HCT116 (cell line): ENCODE measurements around the gene CCL1. TPM values are rescaled to one million over a fixed set of nuclear protein-coding genes. Genes with fewer than 3 reads are reported as not detected.
A peak's percentile ranks its signal among the peaks of the same experiment; 100 is the strongest.

Source experiments
- ATAC-seq: fragments of 200-7000 bp; cut with Tn5 transposase; 2 replicates; pipeline ENCODE4 v1.9.1; 2020; ENCODE audit warnings: mild to moderate bottlenecking, moderate library complexity
- BruUV-seq: library from RNA; stranded (reverse); fragments of 400-500 nt; replicated peaks from 2 replicates; lab custom pipeline; 2021; lab: Mats Ljungman, UMichigan
- CTCF ChIA-PET: fragments of 300-600 bp; sonication (Branson Sonifier 250); formaldehyde crosslinking; loops from one replicate; lab custom pipeline; 2021; ENCODE audit warnings: antibody characterized with exemption; lab: Charles Lee
- POLR2A ChIA-PET: fragments of 300-600, 350-600 bp; sonication (Branson Sonifier 250); formaldehyde crosslinking; loops from one replicate; lab custom pipeline; 2021; ENCODE audit warnings: antibody characterized with exemption; lab: Charles Lee
- RAD21 ChIA-PET, 2 experiments: fragments of 300-600 bp; sonication (Branson Sonifier 250); formaldehyde crosslinking; loops; one replicate each; lab custom pipeline; 2023; ENCODE audit warnings: low total read pairs in 2 of 2; ENCODE audit not compliant: uncharacterized antibody in 2 of 2, unreplicated experiment in 2 of 2, low non-redundant PET in 1 of 2; lab: Charles Lee
- DNase-seq: peaks from one replicate; pipeline ENCODE4 v3.0.0-alpha.2; 2010; ENCODE audit warnings: low read depth, low spot score
- H2AFZ ChIP-seq: fragments of 200-600 bp; shearing (Covaris generic), sonication (generic); 2 replicates; pipeline ENCODE4 v1.6.1; 2017; ENCODE audit warnings: low read depth, mixed run types, mixed read lengths, antibody characterized with exemption, low read length; ENCODE audit not compliant: poor library complexity, severe bottlenecking
- H3K27ac ChIP-seq: 2 replicates; pipeline ENCODE4 v1.5.1; 2012; ENCODE audit warnings: low read depth, low read length
- H3K27me3 ChIP-seq: fragments of 200-600 bp; sonication (generic); 2 replicates; pipeline ENCODE4 v1.6.1; 2016; ENCODE audit warnings: mixed run types, low read length, mixed read lengths; ENCODE audit not compliant: insufficient read depth
- H3K36me3 ChIP-seq, 2 experiments: fragments of 200-500 bp in 1 of 2; fragments of 200-600 bp in 1 of 2; sonication (Bioruptor generic) in 1 of 2; sonication (generic) in 1 of 2; 2 replicates each; pipeline versions ENCODE4 v1.5.1 to v1.6.1; 2014 to 2016; ENCODE audit warnings: low read length in 2 of 2, inconsistent platforms in 1 of 2, mixed read lengths in 1 of 2, mixed run types in 1 of 2; ENCODE audit not compliant: insufficient read depth in 2 of 2, control insufficient read depth in 1 of 2
- H3K4me1 ChIP-seq, 2 experiments: fragments of 200-600 bp in 1 of 2; sonication (generic) in 1 of 2; 2 replicates each; pipeline versions ENCODE4 v1.5.1 to v1.6.1; 2012 to 2017; ENCODE audit warnings: low read length in 2 of 2, inconsistent platforms in 1 of 2, mild to moderate bottlenecking in 1 of 2, mixed read lengths in 1 of 2, mixed run types in 1 of 2, moderate library complexity in 1 of 2; ENCODE audit not compliant: insufficient read depth in 2 of 2, control insufficient read depth in 1 of 2
- H3K4me2 ChIP-seq: fragments of 200-600 bp; sonication (generic); 2 replicates; pipeline ENCODE4 v1.6.1; 2017; ENCODE audit warnings: mixed run types, low read length, mixed read lengths
- H3K4me3 ChIP-seq, 2 experiments: fragments of 200-600 bp in 1 of 2; sonication (generic) in 1 of 2; replicated peaks in 1 of 2; 2 replicates each; pipeline ENCODE4 v1.5.1; 2011 to 2016; ENCODE audit warnings: low read length in 2 of 2, control low read depth in 1 of 2, low read depth in 1 of 2, mild to moderate bottlenecking in 1 of 2, mixed read lengths in 1 of 2, mixed run types in 1 of 2
- H3K79me2 ChIP-seq: fragments of 200-600 bp; sonication (generic); 2 replicates; pipeline ENCODE4 v1.6.1; 2017; ENCODE audit warnings: mild to moderate bottlenecking, mixed run types, low read length, moderate library complexity, mixed read lengths; ENCODE audit not compliant: insufficient read depth
- H3K9ac ChIP-seq: fragments of 200-600 bp; sonication (generic); 2 replicates; pipeline ENCODE4 v1.6.1; 2016; ENCODE audit warnings: low read length, mixed read lengths
- H3K9me2 ChIP-seq: fragments of 200-600 bp; sonication (generic), shearing (Covaris generic); 2 replicates; pipeline ENCODE4 v1.6.1; 2017; ENCODE audit warnings: mixed run types, mild to moderate bottlenecking, moderate library complexity; ENCODE audit not compliant: insufficient read depth
- H3K9me3 ChIP-seq, 2 experiments: fragments of 200-500 bp in 1 of 2; fragments of 200-600 bp in 1 of 2; sonication (Bioruptor generic) in 1 of 2; sonication (generic) in 1 of 2; 2 replicates each; pipeline ENCODE4 v1.6.1; 2014 to 2017; ENCODE audit warnings: low read length in 2 of 2, mixed read lengths in 2 of 2, inconsistent platforms in 1 of 2, low read depth in 1 of 2, mild to moderate bottlenecking in 1 of 2, mixed run types in 1 of 2, moderate library complexity in 1 of 2; ENCODE audit not compliant: control insufficient read depth in 1 of 2, insufficient read depth in 1 of 2
- H4K20me1 ChIP-seq: fragments of 200-600 bp; sonication (generic), shearing (Covaris generic); 2 replicates; pipeline ENCODE4 v1.6.1; 2017; ENCODE audit warnings: mixed run types, mild to moderate bottlenecking, moderate library complexity; ENCODE audit not compliant: insufficient read depth
- CBX3 ChIP-seq: IDR thresholded peaks from 2 replicates; pipeline ENCODE4 v1.6.1; 2012; ENCODE audit warnings: low read depth
- CTCF ChIP-seq, 3 experiments: fragments of 200-600 bp in 1 of 3; sonication (generic) in 1 of 3; IDR thresholded peaks in 2 of 3; conservative IDR thresholded peaks in 1 of 3; 2 replicates each; pipeline ENCODE4 v1.5.1; 2012 to 2017; ENCODE audit warnings: low read depth in 2 of 3, low read length in 2 of 3, antibody characterized with exemption in 1 of 3, borderline replicate concordance in 1 of 3, control low read depth in 1 of 3, mild to moderate bottlenecking in 1 of 3, mixed read lengths in 1 of 3, mixed run types in 1 of 3, moderate library complexity in 1 of 3; ENCODE audit not compliant: insufficient read depth in 1 of 3
- EZH2 ChIP-seq: fragments of 200-600 bp; sonication (generic); IDR thresholded peaks from 2 replicates; pipeline ENCODE4 v1.6.1; 2017; ENCODE audit warnings: antibody characterized with exemption, mixed run types
- RAD21 ChIP-seq: IDR thresholded peaks from 2 replicates; pipeline ENCODE4 v1.6.1; 2012; ENCODE audit warnings: low read depth, mild to moderate bottlenecking
- intact Hi-C: fragments of 100-400 bp; cut with micrococcal nuclease; formaldehyde crosslinking; loops from 2 replicates; pipeline ENCODE4 v1.10.0; 2022
- total RNA-seq: library from RNA; stranded (reverse); gene quantifications from one replicate; pipeline ENCODE4 v1.2.1, GENCODE V29; 2021; ENCODE audit not compliant: unreplicated experiment

CCL1 gene
- total RNA-seq, 1 experiment from 2014 or later = not detected

GRCh38 chr17:34364751-34365150 lies 1.7 kb upstream of the CCL1 start:
- CTCF ChIA-PET = no interaction called here

GRCh38 chr17:34361478-34362061 lies 1.5 kb downstream of the CCL1 start:
- no peaks in the 10 kb centered on the region for H3K79me2 ChIP-seq
- ChIA-PET RAD21 (interaction anchor here (1.0 to 1.1 kb wide), 2 partner anchors 30 to 161 kb away, joined by 4 read pairs; no protein-coding TSS in a partner anchor), POLR2A (no interaction called here)
- no peaks in the 10 kb centered on the region for H4K20me1 ChIP-seq
- H3K9ac ChIP-seq = no peak overlapping the region
- H3K4me2 ChIP-seq = no peak overlapping the region
- peak; percentile 68 for DNase-seq
- no peaks in the 10 kb centered on the region for H3K9me3 ChIP-seq
- peak; percentile 98 for ATAC-seq
- no peaks in the 10 kb centered on the region for H3K36me3 ChIP-seq
- no peaks in the 10 kb centered on the region for H3K4me1 ChIP-seq
- peak; percentile 99 for TF ChIP-seq CTCF (IDR thresholded peaks at IDR 0.05 in 2 of 3, conservative IDR thresholded peaks at IDR 0.05 in 1 of 3; ENCODE audit: borderline replicate concordance in 1 of 3, insufficient read depth in 1 of 3, low read depth in 2 of 3, low read length in 2 of 3)
- TF ChIP-seq CBX3 = no peak
- peak; percentile 85 for TF ChIP-seq RAD21
- TF ChIP-seq, all 23 proteins: peak for 2
- H3K9me2 ChIP-seq = no peaks in the 10 kb centered on the region
- H3K27me3 ChIP-seq = peaks cover 11% of the 10 kb centered on the region; the same call in 1 of the 2 replicates
- BruUV-seq = no TSS peak
- intact Hi-C loops = loop anchor here (1.0 kb wide), 3 partner anchors 161 to 582 kb away; no protein-coding TSS in a partner anchor
- H3K4me3 ChIP-seq = no peak overlapping the region
- CTCF ChIA-PET = interaction anchor here (0.6 to 3.1 kb wide), 27 partner anchors 9 to 866 kb away, joined by 3 to 47 read pairs (median 4); partner anchors contain the start of gene CCL8
- no peak overlapping the region for H3K27ac ChIP-seq
- H2AFZ ChIP-seq = no peak overlapping the region

More at GRCh38 chr17:34364751-34365150, 1.7 kb upstream of the CCL1 start:
- Histone ChIP-seq H3K4me3 (no peak overlapping the region), H3K27me3 (peaks cover 17% of the 10 kb centered on the region; the same call in 1 of the 2 replicates), H3K27ac (no peak overlapping the region), H3K36me3 (no peaks in the 10 kb centered on the region), H3K9ac (no peak overlapping the region), H2AFZ (no peak overlapping the region), H3K9me2 (no peaks in the 10 kb centered on the region), H3K4me2 (no peak overlapping the region), H4K20me1 (no peaks in the 10 kb centered on the region), H3K4me1 (no peaks in the 10 kb centered on the region), H3K9me3 (no peaks in the 10 kb centered on the region), H3K79me2 (no peaks in the 10 kb centered on the region)
- BruUV-seq = no TSS peak
- ATAC-seq (no peak), DNase-seq (no peak)
- ChIA-PET RAD21 (no interaction called here), POLR2A (no interaction called here)
- TF ChIP-seq EZH2 = no peak
- intact Hi-C loops = no loop called here
